ENCODE measurements around the gene LTA4H. TPM values are rescaled to one million over a fixed set of nuclear protein-coding genes. Genes with fewer than 3 reads are reported as not detected.

The LTA4H gene
- total and polyA plus RNA-seq, 10 of the 15 experiments (the other 5 are each of a cell fraction or from before 2014, with no cell fraction given): 43.9 to 106 (median 47.3) TPM

DNA sequence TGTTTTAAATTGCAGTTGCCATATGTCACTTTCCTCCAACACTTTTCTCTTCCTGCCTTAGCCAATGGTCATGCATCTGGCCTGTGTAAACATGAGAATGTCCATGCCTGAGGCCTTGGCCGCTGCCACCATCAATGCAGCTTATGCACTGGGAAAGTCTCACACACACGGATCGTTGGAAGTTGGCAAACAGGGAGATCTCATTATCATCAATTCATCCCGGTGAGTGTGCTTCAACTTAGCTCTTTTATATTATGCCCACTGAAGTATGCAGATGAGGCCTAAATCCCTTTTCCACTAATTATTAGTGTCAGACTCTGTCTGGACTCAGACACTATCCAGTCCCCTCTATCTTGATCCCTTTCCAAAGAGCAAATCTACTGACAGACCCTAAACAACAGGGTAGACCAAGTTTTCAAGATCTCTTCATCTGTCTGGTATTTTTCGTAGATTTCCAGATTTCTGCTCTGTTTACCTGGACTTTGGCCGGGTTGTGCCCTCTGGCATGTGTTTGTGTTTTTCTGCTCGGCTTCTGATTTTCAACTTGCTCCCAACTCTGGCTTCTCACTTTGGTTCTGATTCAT, 69.0 kb downstream of the LTA4H start:
- ChIA-PET CTCF (interaction anchor here (1.1 to 3.1 kb wide), 3 partner anchors 24 to 48 kb away, joined by 4 to 15 read pairs (median 5); partner anchors contain the start of gene CCDC38), SMC1A (ENCODE audit: uncharacterized antibody, unreplicated experiment) (interaction anchor here (1.4 to 1.6 kb wide), 2 partner anchors 32 to 34 kb away, joined by 3 read pairs; no protein-coding TSS in a partner anchor), RAD21 (ENCODE audit: unreplicated experiment) (no interaction called here), POLR2A (interaction anchor here (0.6 kb wide), 1 partner anchor 368 kb away, joined by 4 read pairs; no protein-coding TSS in a partner anchor)
- no peak overlapping the region for H3K4me2 ChIP-seq (ENCODE audit: control insufficient read depth, insufficient read depth)
- no peak for ATAC-seq
- in situ Hi-C loops (cut with MboI) (no loop called here), intact Hi-C loops (cut with micrococcal nuclease; ENCODE audit: unreplicated experiment) (no loop called here)
- no peak for TF ChIP-seq MEF2B (IDR thresholded peaks at IDR 0.05; ENCODE audit: partially characterized antibody, poor library complexity, severe bottlenecking)
- TF ChIP-seq BACH1 (IDR thresholded peaks at IDR 0.05; ENCODE audit: borderline replicate concordance): no peak
- no peak for TF ChIP-seq LARP7 (IDR thresholded peaks at IDR 0.05)
- TF ChIP-seq RAD51 (IDR thresholded peaks at IDR 0.05): no peak
- H3K27ac ChIP-seq (ENCODE audit: control insufficient read depth, insufficient read depth): no peak overlapping the region
- H3K9ac ChIP-seq (ENCODE audit: control insufficient read depth, insufficient read depth, low read length): no peak overlapping the region
- H3K27me3 ChIP-seq (replicated peaks in 1 of 2; ENCODE audit: control insufficient read depth in 2 of 2, insufficient read depth in 2 of 2, low read length in 1 of 2): no peaks in the 10 kb centered on the region
- no peaks in the 10 kb centered on the region for H3K4me1 ChIP-seq (ENCODE audit: control insufficient read depth, insufficient read depth, low read length)
- BruUV-seq (replicated peaks): no TSS peak
- no peaks in the 10 kb centered on the region for H3K36me3 ChIP-seq (ENCODE audit: control insufficient read depth in 2 of 2, insufficient read depth in 2 of 2, low read length in 1 of 2)
- H3K4me3 ChIP-seq: no peak overlapping the region
- no peak for DNase-seq (ENCODE audit: low read depth, low spot score)
- FAIRE-seq: no peak
- no peaks in the 10 kb centered on the region for H4K20me1 ChIP-seq (ENCODE audit: control insufficient read depth, insufficient read depth)
- no peaks in the 10 kb centered on the region for H3K79me2 ChIP-seq (ENCODE audit: control insufficient read depth, insufficient read depth, low read length)
- H3K9me3 ChIP-seq (replicated peaks; ENCODE audit: control insufficient read depth, insufficient read depth, low read length): no peaks in the 10 kb centered on the region
- 75% methylated on average over 7 of the region's 7 CpGs for WGBS (ENCODE audit: insufficient coverage, insufficient replicate concordance, low lambda C conversion rate, missing lambda C conversion rate)
- H2AFZ ChIP-seq (ENCODE audit: control insufficient read depth, low read depth, low read length): no peak overlapping the region

DNA sequence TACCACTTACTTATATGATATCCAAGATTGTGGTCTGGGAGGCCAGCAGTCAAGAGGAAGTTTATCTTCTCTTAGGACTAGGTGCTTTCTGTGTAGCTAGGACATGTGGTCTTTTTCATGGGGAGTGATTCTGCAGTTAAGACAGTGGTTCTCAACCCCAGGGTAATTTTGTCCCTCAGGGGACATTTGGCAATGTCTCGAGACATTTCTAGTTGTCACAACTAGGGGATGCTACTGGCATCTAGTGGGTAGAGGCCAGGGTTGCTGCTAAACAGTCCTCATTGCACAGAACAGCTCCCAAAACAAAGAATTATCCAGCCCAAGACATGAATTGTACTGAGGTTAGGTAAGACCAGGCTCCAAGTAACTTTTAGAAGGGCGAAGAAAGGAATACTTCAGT, 72.3 kb downstream of the LTA4H start:
- FAIRE-seq (no peak), ATAC-seq (peak; percentile 84), DNase-seq (ENCODE audit: low read depth, low spot score) (no peak)
- RAD21 ChIA-PET (ENCODE audit: unreplicated experiment): no interaction called here
- 19% methylated on average over 2 of the region's 2 CpGs for WGBS (ENCODE audit: insufficient coverage, insufficient replicate concordance, low lambda C conversion rate, missing lambda C conversion rate)
- intact Hi-C loops (cut with micrococcal nuclease; ENCODE audit: unreplicated experiment) (no loop called here), in situ Hi-C loops (cut with MboI) (no loop called here)
- POLR2A ChIA-PET: no interaction called here
- no peak overlapping the region for H2AFZ ChIP-seq (ENCODE audit: control insufficient read depth, low read depth, low read length)
- H4K20me1 ChIP-seq (ENCODE audit: control insufficient read depth, insufficient read depth): no peaks in the 10 kb centered on the region
- no peaks in the 10 kb centered on the region for H3K4me1 ChIP-seq (ENCODE audit: control insufficient read depth, insufficient read depth, low read length)
- no peak overlapping the region for H3K4me3 ChIP-seq
- no peaks in the 10 kb centered on the region for H3K36me3 ChIP-seq (ENCODE audit: control insufficient read depth in 2 of 2, insufficient read depth in 2 of 2, low read length in 1 of 2)
- H3K4me2 ChIP-seq (ENCODE audit: control insufficient read depth, insufficient read depth): no peak overlapping the region
- no TSS peak for BruUV-seq (replicated peaks)
- no peaks in the 10 kb centered on the region for H3K27me3 ChIP-seq (replicated peaks in 1 of 2; ENCODE audit: control insufficient read depth in 2 of 2, insufficient read depth in 2 of 2, low read length in 1 of 2)
- no peak overlapping the region for H3K9ac ChIP-seq (ENCODE audit: control insufficient read depth, insufficient read depth, low read length)
- H3K27ac ChIP-seq (ENCODE audit: control insufficient read depth, insufficient read depth): no peak overlapping the region
- CTCF ChIA-PET: interaction anchor here (0.9 to 3.9 kb wide), 3 partner anchors 22 to 45 kb away, joined by 3 to 19 read pairs (median 11); no protein-coding TSS in a partner anchor
- H3K79me2 ChIP-seq (ENCODE audit: control insufficient read depth, insufficient read depth, low read length): no peaks in the 10 kb centered on the region
- SMC1A ChIA-PET (ENCODE audit: uncharacterized antibody, unreplicated experiment): interaction anchor here (1.5 to 1.9 kb wide), 2 partner anchors 10 to 35 kb away, joined by 5 to 6 read pairs; no protein-coding TSS in a partner anchor
- H3K9me3 ChIP-seq (replicated peaks; ENCODE audit: control insufficient read depth, insufficient read depth, low read length): no peaks in the 10 kb centered on the region
- no peak for TF ChIP-seq FOS (IDR thresholded peaks at IDR 0.05; ENCODE audit: borderline replicate concordance, extremely low read depth, insufficient read length)
- TF ChIP-seq, protein P1, sequence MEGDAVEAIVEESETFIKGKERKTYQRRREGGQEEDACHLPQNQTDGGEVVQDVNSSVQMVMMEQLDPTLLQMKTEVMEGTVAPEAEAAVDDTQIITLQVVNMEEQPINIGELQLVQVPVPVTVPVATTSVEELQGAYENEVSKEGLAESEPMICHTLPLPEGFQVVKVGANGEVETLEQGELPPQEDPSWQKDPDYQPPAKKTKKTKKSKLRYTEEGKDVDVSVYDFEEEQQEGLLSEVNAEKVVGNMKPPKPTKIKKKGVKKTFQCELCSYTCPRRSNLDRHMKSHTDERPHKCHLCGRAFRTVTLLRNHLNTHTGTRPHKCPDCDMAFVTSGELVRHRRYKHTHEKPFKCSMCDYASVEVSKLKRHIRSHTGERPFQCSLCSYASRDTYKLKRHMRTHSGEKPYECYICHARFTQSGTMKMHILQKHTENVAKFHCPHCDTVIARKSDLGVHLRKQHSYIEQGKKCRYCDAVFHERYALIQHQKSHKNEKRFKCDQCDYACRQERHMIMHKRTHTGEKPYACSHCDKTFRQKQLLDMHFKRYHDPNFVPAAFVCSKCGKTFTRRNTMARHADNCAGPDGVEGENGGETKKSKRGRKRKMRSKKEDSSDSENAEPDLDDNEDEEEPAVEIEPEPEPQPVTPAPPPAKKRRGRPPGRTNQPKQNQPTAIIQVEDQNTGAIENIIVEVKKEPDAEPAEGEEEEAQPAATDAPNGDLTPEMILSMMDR (IDR thresholded peaks at IDR 0.05 in 2 of 3, conservative IDR thresholded peaks at IDR 0.05 in 1 of 3; ENCODE audit: control insufficient read depth in 2 of 3, extremely low read depth in 1 of 3, insufficient read depth in 1 of 3, low read depth in 3 of 3, low read length in 3 of 3): peak; percentile 27 to 46 (median 37); a peak in 2 of 6 replicates
- TF ChIP-seq WRNIP1 (IDR thresholded peaks at IDR 0.05; ENCODE audit: borderline replicate concordance, low read depth, low read length): no peak
- TF ChIP-seq ETV6 (conservative IDR thresholded peaks at IDR 0.05 in 1 of 2, IDR thresholded peaks at IDR 0.05 in 1 of 2; ENCODE audit: borderline replicate concordance in 1 of 2, low read depth in 1 of 2): no peak
- TF ChIP-seq POU2F2 (IDR thresholded peaks at IDR 0.05; ENCODE audit: borderline replicate concordance, low read depth, low read length): no peak
- TF ChIP-seq TCF3 (IDR thresholded peaks at IDR 0.05; ENCODE audit: borderline replicate concordance, insufficient read depth, low read depth, low read length): no peak
- no peak for TF ChIP-seq CBX5 (IDR thresholded peaks at IDR 0.05; ENCODE audit: low read depth)
- no peak for TF ChIP-seq NR2C1 (IDR thresholded peaks at IDR 0.05)
- no peak for TF ChIP-seq BRCA1 (IDR thresholded peaks at IDR 0.05; ENCODE audit: low read depth, low read length)
- no peak for TF ChIP-seq POLR2A (IDR thresholded peaks at IDR 0.05; ENCODE audit: low read depth, low read length)
- no peak for TF ChIP-seq RCOR1 (conservative IDR thresholded peaks at IDR 0.05; ENCODE audit: low read depth, low read length)
- TF ChIP-seq SMC3 (IDR thresholded peaks at IDR 0.05; ENCODE audit: borderline replicate concordance, low read length): 0 out of 2 replicates have a peak, but pooled peaks have one; percentile 17
- TF ChIP-seq SIX5 (IDR thresholded peaks at IDR 0.05; ENCODE audit: low read depth, low read length, severe bottlenecking): no peak

Data from GM12878 (cell line).